Nephron (organoid): ENCODE measurements around the gene HDAC4.

ENCODE experiments used
- H3K27ac Mint-ChIP-seq, 3 experiments: 2 replicates each; pipeline ENCODE4 v1.8.0; 2020; ENCODE audit warnings: mixed read lengths in 3 of 3, mild to moderate bottlenecking in 2 of 3, moderate library complexity in 1 of 3
- H3K27me3 Mint-ChIP-seq: 2 replicates; pipeline ENCODE4 v1.8.0; 2021; ENCODE audit warnings: low read depth, mild to moderate bottlenecking, moderate library complexity, mixed read lengths
- H3K36me3 Mint-ChIP-seq: 2 replicates; pipeline ENCODE4 v1.8.0; 2020; ENCODE audit warnings: low read depth, mixed read lengths
- H3K4me1 Mint-ChIP-seq: 2 replicates; pipeline ENCODE4 v1.8.0; 2020; ENCODE audit warnings: mixed read lengths
- H3K4me3 Mint-ChIP-seq, 3 experiments: 2 replicates each; pipeline ENCODE4 v1.8.0; 2020; ENCODE audit warnings: mild to moderate bottlenecking in 3 of 3, mixed read lengths in 3 of 3, moderate library complexity in 2 of 3
- H3K9me3 Mint-ChIP-seq: 2 replicates; pipeline ENCODE4 v1.8.0; 2020; ENCODE audit warnings: mixed read lengths
- CTCF ChIP-seq, 3 experiments: fragments of 200-600 bp; sonication (generic); IDR thresholded peaks; one replicate each; pipeline ENCODE4 v1.5.0; 2021; ENCODE audit warnings: antibody characterized with exemption in 3 of 3; ENCODE audit not compliant: unreplicated experiment in 3 of 3

Gene HDAC4

GRCh38 chr2:239187464-239188253 lies 213.2 kb downstream of the HDAC4 start:
- no peak overlapping the region for H3K4me3 Mint-ChIP-seq

GRCh38 chr2:239186516-239187357 lies 214.1 kb downstream of the HDAC4 start:
- H3K4me3 Mint-ChIP-seq = no peak overlapping the region
- peaks cover 38% of the 10 kb centered on the region for H3K36me3 Mint-ChIP-seq
- no peaks in the 10 kb centered on the region for H3K27me3 Mint-ChIP-seq
- TF ChIP-seq CTCF (IDR thresholded peaks at IDR 0.05; ENCODE audit: unreplicated experiment in 3 of 3) = no peak
- H3K9me3 Mint-ChIP-seq = no peaks in the 10 kb centered on the region
- peaks cover 6% of the 10 kb centered on the region for H3K4me1 Mint-ChIP-seq
- H3K27ac Mint-ChIP-seq = no peak overlapping the region

More at GRCh38 chr2:239187464-239188253, 213.2 kb downstream of the HDAC4 start:
- peaks cover 6% of the 10 kb centered on the region for H3K4me1 Mint-ChIP-seq
- peaks cover 38% of the 10 kb centered on the region for H3K36me3 Mint-ChIP-seq
- H3K27ac Mint-ChIP-seq = no peak overlapping the region
- H3K9me3 Mint-ChIP-seq = no peaks in the 10 kb centered on the region
- no peak for TF ChIP-seq CTCF (IDR thresholded peaks at IDR 0.05; ENCODE audit: unreplicated experiment in 3 of 3)
- no peaks in the 10 kb centered on the region for H3K27me3 Mint-ChIP-seq

DNA sequence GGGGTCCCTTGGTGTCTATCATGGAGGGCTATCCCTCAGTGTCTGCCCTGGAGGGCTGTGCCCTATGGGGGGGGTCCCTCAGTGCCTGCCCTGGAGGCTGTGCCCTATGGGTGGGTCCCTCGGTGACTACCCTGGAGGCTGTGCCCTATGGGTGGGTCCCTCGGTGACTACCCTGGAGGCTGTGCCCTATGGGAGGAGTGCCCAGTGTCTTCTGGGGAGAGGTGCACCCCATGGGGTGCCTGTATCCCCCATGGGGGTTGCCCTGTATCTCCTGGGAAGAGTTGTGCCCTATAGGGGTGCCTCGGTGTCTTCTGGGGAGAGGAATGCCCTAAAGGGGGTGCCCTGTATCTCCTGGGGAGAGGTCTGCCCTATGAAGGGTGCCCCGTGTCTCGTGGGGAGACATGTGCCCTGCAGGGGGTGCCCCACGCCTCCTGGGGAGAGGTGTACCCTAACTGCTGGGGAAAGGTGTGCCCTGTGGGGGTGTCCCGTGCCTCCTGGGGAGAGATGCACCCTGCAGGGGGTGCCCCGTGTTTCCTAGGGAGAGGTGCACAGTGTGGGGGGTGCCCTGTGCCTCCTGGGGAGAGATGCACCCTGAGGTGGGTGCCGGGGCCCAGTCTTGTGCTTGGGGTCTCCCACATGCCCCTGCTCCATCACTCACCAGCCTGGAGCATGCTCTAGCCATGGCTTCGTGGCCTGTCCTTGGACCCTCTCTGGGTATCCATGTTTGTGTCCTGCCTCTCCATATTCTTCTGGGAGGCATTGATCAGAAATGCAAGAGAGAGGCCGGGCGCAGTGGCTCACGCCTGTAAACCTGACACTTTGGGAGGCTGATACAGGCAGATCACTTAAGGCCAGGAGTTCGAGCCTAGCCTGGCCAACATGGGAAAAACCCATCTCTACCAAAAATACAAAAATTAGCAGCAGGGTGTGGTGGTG lies 215.6 kb downstream of the HDAC4 start:
- Mint-ChIP-seq H3K9me3 (no peaks in the 10 kb centered on the region), H3K36me3 (peaks cover 33% of the 10 kb centered on the region), H3K4me1 (peaks cover 6% of the 10 kb centered on the region), H3K4me3 (no peak overlapping the region), H3K27ac (no peak overlapping the region), H3K27me3 (no peaks in the 10 kb centered on the region)
- no peak for TF ChIP-seq CTCF (IDR thresholded peaks at IDR 0.05; ENCODE audit: unreplicated experiment in 3 of 3)

GRCh38 chr2:239184179-239184578 lies 216.6 kb downstream of the HDAC4 start:
- Mint-ChIP-seq H3K4me3 (no peak overlapping the region), H3K27me3 (no peaks in the 10 kb centered on the region), H3K4me1 (peaks cover 6% of the 10 kb centered on the region), H3K9me3 (no peaks in the 10 kb centered on the region), H3K36me3 (peaks cover 28% of the 10 kb centered on the region), H3K27ac (no peak overlapping the region)
- no peak for TF ChIP-seq CTCF (IDR thresholded peaks at IDR 0.05; ENCODE audit: unreplicated experiment in 3 of 3)

DNA sequence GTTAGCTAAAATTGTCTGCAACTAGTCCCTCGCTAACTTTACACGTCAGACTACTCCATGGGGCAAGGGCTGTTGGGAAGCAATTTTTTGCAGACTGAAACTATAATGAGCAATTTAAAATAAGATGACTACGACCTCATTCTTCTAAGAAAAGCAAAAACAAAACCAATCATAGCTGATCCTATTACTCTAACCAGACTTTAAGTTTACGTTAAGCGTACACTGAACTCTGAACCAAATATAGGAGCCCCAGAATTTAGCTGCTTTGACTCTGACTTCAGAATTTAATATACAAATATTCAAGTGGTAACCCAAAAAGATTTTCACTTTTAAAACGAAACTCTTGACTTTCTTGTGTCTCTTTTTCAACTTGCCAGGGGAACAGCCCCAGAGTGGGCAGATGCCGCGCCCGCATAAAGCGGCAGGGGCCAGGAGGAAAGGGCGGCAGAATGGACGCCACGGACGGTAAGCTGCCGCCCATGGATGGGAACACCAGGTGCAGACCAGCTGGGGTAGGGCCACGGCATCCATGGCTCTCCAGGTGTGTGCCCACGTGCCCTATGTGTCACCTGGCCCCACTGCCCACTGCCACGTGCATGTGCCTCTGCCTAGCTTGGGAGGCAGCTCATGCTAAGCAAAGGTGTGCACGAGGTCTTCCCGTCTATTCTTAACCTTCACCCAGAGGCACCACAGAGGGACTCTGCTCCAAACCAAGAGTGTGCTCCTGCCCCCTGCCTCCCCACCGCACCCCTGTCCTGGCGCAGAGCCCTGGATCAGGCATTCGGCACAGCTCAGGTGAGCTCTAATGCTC lies 217.6 kb downstream of the HDAC4 start:
- TF ChIP-seq CTCF (IDR thresholded peaks at IDR 0.05; ENCODE audit: unreplicated experiment in 3 of 3) = no peak
- Mint-ChIP-seq H3K4me1 (peaks cover 6% of the 10 kb centered on the region), H3K27ac (peak overlapping the region in 2 of 3 experiments; percentile 18 to 58), H3K36me3 (peaks cover 30% of the 10 kb centered on the region), H3K27me3 (no peaks in the 10 kb centered on the region), H3K4me3 (no peak overlapping the region), H3K9me3 (peaks cover under 1% of the 10 kb centered on the region)
